HEK293T (cell line): Measurements from ENCODE around the gene FSTL4.

ENCODE experiments used
- BHLHE40 ChIP-seq: fragments of 450-650 bp; IDR thresholded peaks from 2 replicates; pipeline ENCODE4 v1.6.1; 2016; ENCODE audit warnings: mild to moderate bottlenecking, moderate library complexity, borderline replicate concordance
- ELF4 ChIP-seq: fragments of 450-650 bp; IDR thresholded peaks from 2 replicates; pipeline ENCODE4 v1.6.1; 2017; ENCODE audit warnings: antibody characterized with exemption
- FOXA1 ChIP-seq: fragments of 450-650 bp; IDR thresholded peaks from 2 replicates; pipeline ENCODE4 v1.6.1; 2016; ENCODE audit warnings: mild to moderate bottlenecking
- NFRKB ChIP-seq: fragments of 450-650 bp; IDR thresholded peaks from 2 replicates; pipeline ENCODE4 v1.6.1; 2016; ENCODE audit warnings: mild to moderate bottlenecking, moderate library complexity
- SP1 ChIP-seq: fragments of 450-650 bp; IDR thresholded peaks from 2 replicates; pipeline ENCODE4 v1.6.1; 2017
- ZNF384 ChIP-seq: fragments of 450-650 bp; IDR thresholded peaks from 2 replicates; pipeline ENCODE4 v1.6.1; 2016

DNA sequence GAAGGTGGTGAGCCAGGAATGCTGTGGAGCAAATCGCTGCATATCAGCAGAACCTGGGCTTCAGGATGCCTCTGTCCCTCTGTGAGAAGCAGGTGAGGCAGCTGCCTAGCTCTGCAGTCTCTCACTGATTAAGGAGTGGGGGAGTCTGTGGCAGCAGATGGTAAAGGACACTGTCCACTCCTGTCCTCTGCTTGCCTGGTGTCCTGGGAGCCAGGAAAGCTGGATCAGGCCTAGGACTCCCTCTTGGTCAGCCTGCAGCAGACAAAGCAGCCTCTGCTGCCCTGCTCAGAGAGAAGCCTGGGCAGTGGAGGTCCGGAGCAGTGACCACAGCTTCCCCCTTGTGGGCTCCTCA lies 345.8 kb downstream of the FSTL4 start:
- TF ChIP-seq SP1 (no peak), ZNF384 (no peak), BHLHE40 (no peak), NFRKB (no peak), ELF4 (no peak), FOXA1 (no peak)
